ENCODE measurements around the gene BMPR1A. TPM values are rescaled to one million over a fixed set of nuclear protein-coding genes. Genes with fewer than 3 reads are reported as not detected.
"Not testable (repeated sequence)": the region's sequence is repeated elsewhere in the genome, so short reads cannot be mapped to it uniquely, and the experiment has no call there.

BMPR1A gene
- total RNA-seq, 1 donor from 2014 or later, result 3.0 TPM

DNA sequence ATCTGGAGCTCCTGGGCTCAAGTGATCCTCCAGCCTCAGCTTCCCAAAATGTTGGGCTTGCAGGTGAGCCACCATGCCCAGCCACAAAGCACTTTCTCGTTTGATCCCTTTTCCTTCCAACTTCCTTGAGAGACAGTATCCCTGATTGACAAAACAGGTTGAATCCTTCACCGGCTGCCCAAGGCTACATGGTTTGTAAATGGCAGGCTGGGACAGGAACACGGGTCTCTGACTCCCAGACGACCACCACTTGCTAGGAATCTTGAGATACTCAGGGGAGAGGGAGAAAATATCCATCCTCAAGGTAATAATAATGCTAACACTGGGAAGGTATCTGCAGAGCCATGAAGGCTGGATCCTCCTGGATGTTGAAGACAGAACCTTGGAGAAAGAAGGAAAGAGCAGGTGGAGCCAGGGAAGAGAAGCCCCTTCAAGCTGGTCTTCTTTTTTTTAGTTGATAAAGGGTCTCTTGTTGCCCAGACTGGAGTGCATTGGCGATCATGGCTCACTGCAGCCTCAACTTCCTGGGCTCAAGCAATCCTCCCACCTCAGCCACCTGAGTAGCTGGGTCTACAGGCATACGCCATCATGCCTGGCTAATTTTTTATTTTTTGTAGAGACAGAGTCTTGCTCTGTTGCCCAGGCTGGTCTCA, 181.2 kb downstream of the BMPR1A start:
- no peak for DNase-seq (ENCODE audit: low read depth, low spot score)

DNA sequence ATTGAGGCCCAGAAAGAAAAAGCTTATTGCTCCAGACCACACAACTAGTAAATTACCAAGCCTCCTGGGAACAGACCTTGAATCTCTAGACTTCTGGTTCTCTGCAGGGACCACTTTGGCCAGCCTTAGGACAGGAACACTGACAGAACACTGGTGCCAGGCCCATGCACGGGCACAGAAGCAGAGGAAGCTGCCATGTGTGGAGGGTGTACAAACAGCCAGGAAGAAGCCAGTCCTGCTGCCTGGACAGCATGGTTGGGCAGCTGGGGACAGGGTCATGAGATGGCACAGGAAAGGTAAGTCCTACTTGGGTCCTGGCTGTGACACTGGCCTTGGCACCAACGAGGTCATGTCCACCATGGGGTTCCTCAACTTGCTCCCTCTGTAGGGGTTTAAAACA, 181.8 kb downstream of the BMPR1A start:
- no peak for DNase-seq (ENCODE audit: low read depth, low spot score)

DNA sequence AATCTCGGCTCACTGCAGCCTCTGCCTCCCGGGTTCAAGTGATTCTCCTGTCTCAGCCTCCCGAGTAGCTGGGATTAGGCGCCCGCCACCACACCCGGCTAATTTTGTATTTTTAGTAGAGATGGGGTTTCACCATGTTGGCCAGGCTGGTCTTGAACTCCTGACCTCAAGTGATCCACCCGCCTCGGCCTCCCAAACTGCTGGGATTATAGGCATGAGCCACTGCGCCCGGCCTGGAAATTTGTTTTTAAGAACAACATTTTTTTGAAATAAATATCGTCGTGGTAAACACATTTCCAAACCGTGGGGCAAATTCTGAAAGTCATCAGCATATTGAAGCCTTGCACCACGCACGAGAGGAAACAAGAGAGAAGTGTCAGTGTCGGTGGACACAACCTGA, 183.7 kb downstream of the BMPR1A start:
- not testable (repeated sequence) for DNase-seq (ENCODE audit: low read depth, low spot score)

DNA sequence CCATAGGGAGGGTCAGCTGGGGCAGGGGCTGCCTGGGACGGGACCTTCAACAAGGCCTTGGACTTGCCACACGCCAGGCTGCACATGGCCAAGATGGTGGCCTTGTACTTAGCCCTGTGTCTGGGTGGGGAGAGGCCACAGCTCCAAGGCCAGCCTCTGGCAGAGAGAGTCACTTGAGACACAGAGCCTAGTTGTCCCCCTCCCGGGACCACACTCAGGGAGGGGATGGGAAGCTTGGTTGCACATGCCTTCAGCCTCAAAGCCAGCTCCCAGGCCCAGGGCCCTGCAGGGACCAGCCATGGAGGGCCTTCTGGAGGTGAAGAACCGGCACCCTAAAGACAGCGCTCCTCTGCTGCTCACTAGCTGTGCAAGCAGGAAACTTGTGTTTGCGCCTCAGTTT, 184.3 kb downstream of the BMPR1A start:
- DNase-seq (ENCODE audit: low read depth, low spot score), result no peak

DNA sequence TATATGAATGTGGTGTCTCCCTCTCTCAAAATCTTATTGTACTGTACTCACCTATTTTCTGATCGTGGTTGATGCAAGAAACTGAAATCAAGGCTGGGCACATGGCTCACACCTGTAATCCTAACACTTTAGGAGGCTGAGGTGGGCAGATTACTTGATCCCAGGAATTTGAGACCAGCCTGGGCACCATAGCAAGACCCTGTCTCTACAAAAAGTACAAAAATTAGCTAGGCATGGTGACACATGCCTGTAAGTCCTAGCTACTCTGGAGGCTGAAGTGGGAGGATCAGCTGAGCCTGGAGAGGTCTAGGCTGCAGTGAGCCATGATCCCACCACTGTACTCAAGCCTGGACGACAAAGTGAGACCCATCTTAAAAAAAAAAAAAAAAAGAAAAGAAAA, 185.0 kb downstream of the BMPR1A start:
- DNase-seq (ENCODE audit: low read depth, low spot score), result no peak

DNA sequence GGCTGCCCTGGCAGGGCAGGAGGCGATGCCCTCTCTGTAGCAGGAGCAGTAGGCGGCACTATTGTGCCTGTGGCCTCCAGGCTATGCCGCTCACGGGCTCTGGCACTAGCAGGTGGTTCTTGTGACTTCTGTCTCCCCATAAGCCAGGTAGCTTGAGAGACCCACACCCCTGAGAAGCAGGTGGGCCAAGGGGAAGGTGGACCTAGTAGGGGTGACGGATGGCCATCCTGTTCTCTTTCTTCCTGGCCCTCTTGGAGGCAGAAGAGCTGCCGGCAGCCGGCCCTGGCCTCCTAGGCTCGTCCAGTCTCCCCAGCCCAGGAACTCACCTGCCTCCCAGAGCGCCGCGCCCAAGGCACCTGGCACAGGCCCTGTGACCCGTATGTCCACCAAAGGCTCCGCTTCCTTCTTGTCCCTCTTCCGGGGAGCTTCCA, 185.6 kb downstream of the BMPR1A start:
- no peak for DNase-seq (ENCODE audit: low read depth, low spot score)

DNA sequence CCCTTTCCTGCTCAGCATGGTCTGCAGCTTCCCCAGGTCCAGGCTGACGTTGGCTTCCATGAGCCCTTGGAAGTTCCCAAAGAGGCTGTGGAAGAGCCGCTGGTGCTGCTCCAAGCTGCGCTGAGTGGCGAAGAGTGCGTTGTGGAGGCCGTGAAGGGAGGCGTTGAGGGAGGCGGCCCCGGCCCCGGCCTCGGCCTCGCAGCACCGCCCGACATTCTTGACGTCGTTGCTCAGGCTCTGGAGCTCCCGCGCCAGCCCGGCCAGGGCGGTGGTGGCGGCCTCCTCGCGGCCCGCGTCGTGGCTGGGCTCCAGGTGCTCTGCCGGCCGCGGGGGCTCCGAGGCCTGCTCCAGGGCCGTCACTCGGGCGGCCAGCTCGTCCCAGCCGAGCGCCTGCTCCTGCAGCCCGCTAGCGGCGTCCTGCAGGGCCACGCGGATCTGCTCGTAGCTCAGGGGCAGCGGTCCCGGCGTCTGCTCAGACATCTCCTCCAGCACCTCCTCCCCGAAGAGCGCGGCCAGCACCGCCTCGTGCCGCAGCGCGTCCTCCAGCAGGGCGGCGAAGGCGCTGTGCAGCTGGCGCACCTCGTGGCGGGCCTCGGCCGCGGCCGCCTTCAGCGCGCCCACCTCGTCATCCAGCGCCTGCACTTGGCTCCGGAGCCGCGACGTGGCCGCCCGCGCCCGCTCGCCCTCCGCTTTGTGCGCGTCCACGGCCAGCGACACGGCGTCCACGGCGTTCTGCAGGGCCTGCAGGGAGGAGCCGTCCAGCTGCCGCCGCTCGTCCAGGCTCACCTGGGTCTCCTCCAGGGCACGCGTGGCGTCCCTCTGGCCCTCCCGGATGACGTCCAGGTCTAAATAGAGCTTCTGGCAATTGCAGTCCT, 186.3 kb downstream of the BMPR1A start:
- DNase-seq (ENCODE audit: low read depth, low spot score), result no peak

DNA sequence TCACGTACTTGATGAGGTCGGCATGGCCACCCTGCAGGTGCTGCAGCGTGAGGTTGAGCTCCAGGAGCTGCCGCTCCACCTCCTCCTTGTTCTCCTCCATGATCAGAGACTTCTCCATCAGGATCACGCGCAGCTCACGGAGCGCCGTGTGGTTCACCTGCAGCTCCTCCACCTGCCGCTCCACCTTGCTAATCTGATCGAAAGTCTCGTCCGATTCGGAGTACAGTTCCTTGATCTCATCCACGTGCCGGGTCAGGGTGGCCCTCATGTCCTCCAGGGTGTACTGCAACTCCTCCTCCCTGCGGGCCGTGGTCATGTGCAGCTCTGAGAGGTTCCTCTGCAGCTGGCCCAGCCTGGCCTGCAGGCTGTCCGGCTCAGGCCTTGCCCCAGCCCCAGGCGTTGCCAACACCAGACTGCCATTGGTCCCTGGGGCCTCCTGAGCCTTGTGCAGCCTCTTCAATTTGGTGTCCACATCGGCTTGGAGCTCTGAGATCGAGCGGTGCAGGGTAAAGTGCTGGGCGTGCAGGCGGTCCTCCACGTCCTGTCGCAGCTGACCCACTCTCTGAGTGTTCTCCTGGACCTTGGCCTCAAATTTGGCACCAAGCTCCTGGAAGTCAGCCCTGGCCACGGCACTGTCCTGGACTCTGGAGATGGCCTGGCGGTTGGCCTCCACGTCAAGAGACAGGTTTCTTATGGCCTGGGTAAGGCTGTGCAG, 187.1 kb downstream of the BMPR1A start:
- no peak for DNase-seq (ENCODE audit: low read depth, low spot score)

DNA sequence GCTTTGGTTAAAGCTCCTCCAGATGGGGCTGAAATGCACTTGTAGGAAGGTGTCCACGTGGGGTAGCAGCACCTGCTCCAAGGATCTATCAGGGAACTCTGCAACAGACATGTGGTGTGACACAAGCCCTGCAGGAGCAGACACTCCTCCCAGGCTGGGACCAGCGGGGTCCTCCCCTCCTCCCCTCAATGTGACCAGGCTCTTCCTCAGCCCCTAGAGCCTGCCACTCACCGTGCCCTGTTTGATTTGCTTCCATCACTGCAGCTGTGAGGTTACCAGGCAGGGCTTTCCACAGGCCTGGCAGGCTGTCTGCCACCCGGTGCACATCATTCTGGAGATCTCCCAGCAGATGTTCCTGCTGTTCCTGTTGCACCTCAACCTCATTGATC, 187.6 kb downstream of the BMPR1A start:
- no peak for DNase-seq (ENCODE audit: low read depth, low spot score)

DNA sequence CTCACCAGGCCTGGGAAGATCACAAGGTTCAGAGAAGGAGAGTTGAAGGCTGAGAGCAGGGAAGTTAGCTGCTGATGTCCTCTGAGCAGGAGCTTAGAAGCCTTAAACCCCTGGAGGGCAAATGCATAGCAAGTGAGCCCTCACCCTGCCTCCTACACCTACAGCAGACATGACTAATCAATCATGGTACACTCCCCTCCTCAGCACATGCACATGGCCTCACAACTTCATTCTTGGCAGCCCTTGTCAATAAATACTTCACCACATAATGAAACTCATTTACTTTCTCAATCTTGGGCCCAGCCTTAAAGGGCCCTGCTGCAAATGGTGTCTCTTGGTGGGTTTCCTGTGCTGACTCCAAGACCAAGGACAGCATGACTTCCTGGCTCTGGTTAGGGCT, 188.1 kb downstream of the BMPR1A start:
- DNase-seq (ENCODE audit: low read depth, low spot score), result no peak

DNA sequence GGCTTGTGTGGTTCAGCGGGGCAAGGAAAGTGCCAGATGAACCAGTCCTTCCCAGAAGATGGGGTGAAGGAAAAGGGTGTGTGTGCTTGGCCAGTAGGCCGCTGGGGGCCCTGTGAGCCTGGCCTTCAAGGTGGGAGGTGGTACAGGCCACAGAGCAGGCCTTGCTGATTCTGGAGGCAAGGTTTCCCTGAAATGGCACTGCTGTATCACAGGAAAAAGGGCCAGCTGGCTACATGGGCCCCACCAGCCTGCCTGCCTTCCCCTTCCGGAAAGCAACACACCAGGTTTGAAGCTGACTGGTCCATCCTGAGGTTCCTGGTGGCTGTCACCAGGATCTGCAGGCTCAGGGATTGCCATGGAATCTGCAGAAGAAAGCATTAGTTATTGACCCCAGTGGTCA, 188.5 kb downstream of the BMPR1A start:
- no peak for DNase-seq (ENCODE audit: low read depth, low spot score)

DNA sequence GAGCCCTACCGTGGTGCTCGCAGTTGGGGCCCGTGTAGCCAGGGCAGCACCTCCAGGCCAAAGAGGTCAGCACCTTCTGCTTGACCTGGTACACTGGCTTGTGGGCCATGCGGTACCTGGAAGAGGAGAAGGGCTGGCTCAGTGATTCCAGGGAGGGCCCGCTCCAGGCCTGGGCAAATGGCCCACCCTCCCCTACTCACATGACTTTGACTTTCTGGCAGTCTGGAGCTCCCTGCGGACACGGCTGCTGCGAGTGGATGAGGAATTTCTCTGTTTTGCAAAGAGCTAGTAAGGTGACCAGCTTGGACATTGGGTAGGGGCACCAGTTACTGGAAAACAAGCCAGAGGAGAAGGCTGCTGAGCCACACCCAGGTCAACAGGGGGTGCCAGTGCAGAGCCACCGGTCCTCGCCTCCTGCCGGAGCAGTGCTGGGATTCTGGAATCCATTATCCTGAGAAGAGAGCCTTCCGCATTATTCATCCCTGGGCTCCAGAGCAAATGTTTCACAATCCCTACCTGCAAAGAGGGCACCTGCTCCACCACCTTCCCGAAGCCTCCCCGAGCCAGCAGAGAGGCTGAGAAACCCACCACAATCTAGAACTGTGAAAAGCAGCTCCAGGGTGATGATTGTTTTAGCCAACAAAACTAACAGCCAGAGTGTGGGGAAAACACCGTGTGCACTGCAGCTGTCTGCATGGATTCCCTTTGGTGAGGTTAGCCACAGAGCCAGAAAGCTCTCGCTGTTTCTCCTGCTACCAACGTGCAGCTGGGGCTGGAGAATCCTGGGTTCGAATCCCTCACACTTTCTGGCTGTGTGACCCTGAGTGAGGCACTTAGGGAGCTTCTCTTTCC, 189.2 kb downstream of the BMPR1A start:
- no peak for DNase-seq (ENCODE audit: low read depth, low spot score)

DNA sequence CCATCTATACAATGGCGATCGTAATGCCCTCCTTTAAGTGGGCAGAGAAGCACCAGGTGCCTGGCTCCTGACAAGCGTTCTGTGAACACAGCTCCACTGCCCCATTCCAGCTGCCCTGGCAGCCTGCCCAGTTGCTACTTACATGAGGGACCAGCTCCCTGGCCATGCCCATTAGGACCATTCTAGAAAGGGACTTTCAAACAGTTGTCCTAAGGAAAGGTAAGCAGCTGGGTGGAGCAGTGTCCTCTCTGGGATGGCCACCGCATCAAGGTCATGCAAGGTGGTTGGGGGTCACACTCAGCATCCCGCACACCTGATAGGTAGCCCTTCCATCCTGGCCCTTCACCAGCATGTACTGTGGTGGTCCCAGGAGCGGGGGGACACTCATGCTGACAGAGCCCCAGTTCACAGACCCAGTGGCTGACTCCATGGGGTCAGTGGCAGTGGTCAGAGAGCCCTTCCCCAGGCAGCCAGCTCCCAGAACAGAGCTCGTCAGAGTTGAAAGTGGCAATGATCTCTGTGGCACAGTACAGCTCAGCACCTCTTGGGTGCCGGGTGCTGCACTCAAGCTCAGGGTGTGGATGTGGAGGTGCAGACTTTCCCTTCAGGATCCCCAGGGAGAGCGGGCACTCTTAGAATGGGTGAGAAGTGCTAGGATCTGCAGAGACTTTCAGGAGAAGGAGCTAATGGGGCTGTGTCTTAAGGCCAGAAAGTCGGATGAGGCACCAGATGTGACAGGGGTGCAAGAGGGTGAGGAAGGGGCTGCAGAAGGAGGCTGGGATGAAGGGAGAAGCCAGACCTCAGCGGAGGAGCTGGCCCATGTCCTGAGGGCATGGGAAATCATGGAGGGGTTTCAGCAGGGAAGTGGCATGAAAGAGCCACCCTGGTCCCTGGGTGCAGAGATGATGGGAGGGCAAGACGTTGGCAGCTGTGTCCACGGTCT, 190.1 kb downstream of the BMPR1A start:
- DNase-seq (ENCODE audit: low read depth, low spot score), result no peak

DNA sequence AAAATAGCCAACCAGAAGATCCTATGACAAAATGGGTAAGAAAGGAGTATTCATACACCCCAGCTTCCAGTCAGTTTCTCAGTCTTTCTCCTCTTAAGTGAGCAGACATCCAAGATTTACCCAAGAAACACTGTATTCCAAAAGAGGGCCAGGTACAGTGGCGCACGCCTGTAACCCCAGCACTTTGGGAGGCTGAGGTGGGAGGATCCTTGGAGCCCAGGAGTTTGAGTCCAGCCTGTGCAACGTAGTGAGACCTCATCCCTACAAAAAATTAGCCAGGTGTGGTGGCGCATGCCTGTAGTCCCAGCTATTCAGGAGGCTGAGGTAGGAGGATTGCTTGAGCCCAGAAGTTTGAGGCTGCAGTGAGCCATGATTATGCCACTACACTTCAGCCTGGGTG, 191.4 kb downstream of the BMPR1A start:
- not testable (repeated sequence) for DNase-seq (ENCODE audit: low read depth, low spot score)

DNA sequence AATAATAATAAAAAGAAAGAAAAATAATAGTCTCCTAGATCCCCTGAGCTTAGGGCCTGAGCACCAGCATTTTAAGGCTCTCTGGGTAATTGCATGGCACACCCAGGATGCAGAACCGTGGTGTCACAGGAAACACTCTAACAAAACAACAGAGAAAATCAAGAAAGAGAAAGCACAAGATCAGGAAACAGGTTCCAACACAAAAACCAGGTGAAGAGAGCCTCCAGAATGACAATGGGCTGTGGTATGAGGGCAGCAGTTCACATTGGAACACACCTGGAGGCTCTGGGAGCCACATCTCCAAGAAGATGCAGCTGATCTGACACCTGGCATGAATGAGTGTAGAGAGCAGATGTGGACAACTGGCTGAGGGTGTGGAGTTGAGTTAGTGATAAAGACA, 193.9 kb downstream of the BMPR1A start:
- DNase-seq (ENCODE audit: low read depth, low spot score), result no peak

DNA sequence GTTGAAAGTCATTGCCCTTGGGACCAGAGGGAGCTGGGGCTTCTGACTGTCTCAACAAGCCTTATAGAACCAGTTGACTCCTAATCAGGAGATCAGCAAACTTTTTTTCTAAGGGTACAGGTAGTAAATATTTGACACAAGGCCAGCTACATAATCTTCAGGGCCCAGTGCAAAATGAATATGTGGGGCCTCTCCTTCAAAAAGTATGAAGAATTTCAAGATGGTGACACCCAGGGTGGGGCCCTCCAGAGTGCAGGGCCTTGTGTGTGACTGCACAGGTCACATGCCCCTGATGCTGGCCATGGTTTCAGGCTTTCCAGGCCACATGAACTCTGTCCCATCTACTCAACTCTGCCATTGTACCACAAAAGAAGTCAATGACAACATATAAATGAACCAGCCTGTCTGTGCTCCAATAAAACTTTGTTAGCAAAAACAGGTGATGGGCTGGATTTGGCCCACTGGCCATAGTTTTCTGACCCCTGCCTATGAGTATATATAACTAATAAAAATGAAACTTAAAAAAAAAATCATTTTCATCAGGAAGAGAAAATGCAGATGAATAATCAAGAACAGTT, 194.9 kb downstream of the BMPR1A start:
- no peak for DNase-seq (ENCODE audit: low read depth, low spot score)

DNA sequence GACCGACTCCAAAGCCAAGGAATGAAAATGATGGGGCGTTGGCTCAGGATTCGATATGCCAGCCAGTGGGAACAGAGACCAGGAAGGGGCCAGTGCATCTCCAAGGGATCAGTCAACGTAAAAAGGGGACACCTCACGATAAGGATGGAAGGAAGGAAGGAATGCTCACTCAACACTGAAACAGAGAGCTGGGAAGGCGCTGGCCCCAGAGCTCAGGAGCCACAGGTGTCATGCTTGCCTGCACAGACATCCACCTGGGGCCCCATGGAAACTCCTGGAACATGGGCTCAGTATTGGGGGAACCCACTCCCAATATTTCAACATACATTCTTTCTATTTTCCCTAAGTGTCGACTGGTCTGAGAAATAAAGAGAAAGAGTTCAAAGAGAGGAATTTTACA, 195.7 kb downstream of the BMPR1A start:
- DNase-seq (ENCODE audit: low read depth, low spot score), result no peak

DNA sequence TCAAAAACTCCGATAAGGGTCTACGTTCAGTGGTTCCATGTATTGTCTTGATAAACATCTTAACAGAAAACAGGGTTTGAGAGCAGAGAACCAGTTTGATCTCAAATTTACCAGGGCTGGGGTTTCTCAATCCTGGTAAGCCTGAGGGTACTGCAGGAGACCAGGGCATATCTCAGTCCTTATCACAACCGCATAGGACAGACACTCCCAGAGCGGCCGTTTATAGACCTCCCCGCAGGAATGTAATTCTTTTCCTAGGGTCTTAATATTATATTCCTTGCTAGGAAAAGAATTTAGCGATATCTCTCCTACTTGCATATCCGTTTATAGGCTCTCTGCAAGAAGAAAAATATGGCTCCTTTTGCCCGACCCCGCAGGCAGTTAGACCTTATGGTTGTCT, 196.3 kb downstream of the BMPR1A start:
- DNase-seq (ENCODE audit: low read depth, low spot score), result not testable (repeated sequence)

DNA sequence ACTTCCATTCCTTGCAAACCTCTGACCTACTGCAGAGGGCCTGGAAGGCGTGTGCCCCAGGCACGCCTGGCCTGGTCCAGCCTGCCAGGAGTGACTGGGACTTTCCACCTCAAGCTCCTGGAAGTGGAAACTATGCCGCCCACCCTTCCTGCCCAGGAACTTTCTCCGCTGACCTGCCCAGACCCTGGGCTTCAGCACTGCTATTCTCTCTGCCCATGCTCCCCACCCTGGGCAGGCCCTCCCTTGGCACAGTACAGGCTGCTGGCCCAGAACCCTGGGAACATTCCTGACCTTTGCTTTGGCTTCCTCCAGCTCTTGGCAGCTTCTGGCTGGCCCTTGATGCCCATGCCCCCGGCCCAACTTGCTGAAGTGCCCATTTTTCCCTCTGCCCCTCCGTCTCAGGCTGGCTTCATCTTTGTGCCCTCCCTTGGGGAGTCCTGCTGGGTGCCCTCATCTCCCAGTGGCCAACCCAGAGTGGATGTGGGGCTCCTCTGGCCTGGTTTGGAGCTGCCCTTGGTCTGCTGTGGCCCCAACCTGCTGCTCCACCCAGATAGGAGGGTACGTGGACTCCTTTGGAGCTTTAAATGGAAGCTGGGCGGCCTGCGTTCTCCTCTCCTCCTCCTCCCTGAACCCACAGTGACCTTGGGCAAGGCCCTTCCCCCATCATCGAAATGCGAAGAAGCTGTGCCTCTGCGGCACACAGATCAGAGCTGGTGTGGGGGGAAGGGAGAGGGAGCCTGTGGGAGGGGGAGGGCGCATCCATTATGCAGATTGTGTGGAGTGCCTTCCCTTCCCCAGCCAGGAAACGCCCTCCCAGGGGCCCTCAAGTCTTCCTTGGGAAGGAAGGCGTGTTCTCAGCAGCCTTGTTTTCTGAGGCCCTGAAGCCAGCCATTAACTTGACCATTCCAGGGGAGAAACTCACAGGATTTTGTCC, 197.6 kb downstream of the BMPR1A start:
- peak; percentile 71 for DNase-seq (ENCODE audit: low read depth, low spot score)

Data from pulmonary artery endothelial cell (primary cell).